Activated T-cell treated with anti-CD3 and anti-CD28 coated beads for 48 hours (primary cell): Measurements from ENCODE around the gene TFIP11.

Experiments used
- DNase-seq: peaks from one replicate; pipeline ENCODE4 v3.0.0-alpha.2; 2020; ENCODE audit warnings: low read depth

Gene TFIP11

GRCh38 chr22:26503758-26504157 is 8.5 kb downstream of the TFIP11 start:
- no peak for DNase-seq

GRCh38 chr22:26502688-26503561 is 9.3 kb downstream of the TFIP11 start:
- no peak for DNase-seq

GRCh38 chr22:26501996-26502395 is 10.3 kb downstream of the TFIP11 start:
- no peak for DNase-seq

GRCh38 chr22:26499188-26499703 is 13.0 kb downstream of the TFIP11 start:
- DNase-seq: no peak

GRCh38 chr22:26496456-26496855 is 15.8 kb downstream of the TFIP11 start:
- DNase-seq: no peak

GRCh38 chr22:26494506-26494905 is 17.8 kb downstream of the TFIP11 start:
- DNase-seq: no peak

- no peak for DNase-seq
These were observed 20.1 kb downstream of the TFIP11 start for GRCh38 chr22:26492220-26492619.

- no peak for DNase-seq
These were observed 22.7 kb downstream of the TFIP11 start for GRCh38 chr22:26489447-26490036.

- no peak for DNase-seq
These were observed 24.3 kb downstream of the TFIP11 start for GRCh38 chr22:26487996-26488395.

- no peak for DNase-seq
These were observed 25.9 kb downstream of the TFIP11 start for GRCh38 chr22:26486394-26486793.

- no peak for DNase-seq
These were observed 26.4 kb downstream of the TFIP11 start for GRCh38 chr22:26485806-26486390.

- DNase-seq: no peak
These were observed 27.3 kb downstream of the TFIP11 start for GRCh38 chr22:26485013-26485412.

GRCh38 chr22:26484360-26484706 is 27.9 kb downstream of the TFIP11 start:
- DNase-seq: no peak

- DNase-seq: peak; percentile 94
These were observed 28.6 kb downstream of the TFIP11 start, which contains the start of the genes HPS4 and SRRD for GRCh38 chr22:26483439-26484359. Gene HPS4 (minus strand): TSS chr22:26483783. CDS start chr22:26481762, 2,021 bp downstream. Gene SRRD (plus strand): TSS chr22:26483877. CDS start chr22:26483891, 14 bp downstream.

GRCh38 chr22:26483043-26483438 is 29.2 kb downstream of the TFIP11 start:
- no peak for DNase-seq

- no peak for DNase-seq
These were observed 30.1 kb downstream of the TFIP11 start for GRCh38 chr22:26482161-26482560.

GRCh38 chr22:26481694-26482093 is 30.6 kb downstream of the TFIP11 start:
- no peak for DNase-seq

GRCh38 chr22:26481112-26481693 is 31.1 kb downstream of the TFIP11 start:
- DNase-seq: no peak

GRCh38 chr22:26480611-26480932 is 31.7 kb downstream of the TFIP11 start:
- no peak for DNase-seq

- no peak for DNase-seq
These were observed 32.3 kb downstream of the TFIP11 start for GRCh38 chr22:26479792-26480610.
